ENCODE results near the gene PGM5. TPM values are rescaled to one million over a fixed set of nuclear protein-coding genes. Genes with fewer than 3 reads are reported as not detected.
"Not testable (repeated sequence)": the region's sequence is repeated elsewhere in the genome, so short reads cannot be mapped to it uniquely, and the experiment has no call there.

PGM5 gene
- total RNA-seq, 1 experiment from 2014 or later: not detected

DNA sequence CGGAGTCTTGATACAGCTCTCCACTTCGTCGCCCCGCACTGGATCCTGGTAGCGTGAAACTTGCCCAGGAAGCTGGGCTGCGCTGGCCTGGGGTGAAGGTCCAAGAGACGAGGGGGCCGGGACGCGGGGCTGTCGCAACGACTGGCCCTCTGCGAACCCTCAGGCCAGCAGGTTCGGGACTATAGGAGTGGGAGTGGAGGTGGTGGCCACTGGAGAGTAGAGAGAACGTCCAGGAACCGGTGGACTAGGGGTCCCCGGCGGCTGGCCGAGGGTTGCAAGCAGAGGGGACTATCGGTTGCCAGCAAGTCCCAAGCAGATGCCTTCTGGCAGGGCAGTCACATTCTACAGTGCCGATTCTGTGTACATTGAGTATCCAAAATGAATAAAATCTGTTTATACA lies 48.8 kb upstream of the PGM5 start:
- H3K4me1 Mint-ChIP-seq; H3K4me2 ChIP-seq (ENCODE audit: insufficient read depth, insufficient read length, low read length); H4K20me1 ChIP-seq (ENCODE audit: control insufficient read depth, insufficient read depth, insufficient read length); H3K9ac ChIP-seq (ENCODE audit: extremely low read depth, insufficient read length, low read length); H3K4me3 Mint-ChIP-seq; DNase-seq; H3K23me2 ChIP-seq (ENCODE audit: insufficient read length, low read depth, low read length, poor library complexity, severe bottlenecking); H3K9me3 Mint-ChIP-seq; H4K91ac ChIP-seq (ENCODE audit: insufficient read length, low read depth, low read length); H3K18ac ChIP-seq (ENCODE audit: insufficient read length, low read depth, low read length); H2AFZ ChIP-seq (ENCODE audit: low read length); H3K36me3 Mint-ChIP-seq (ENCODE audit: insufficient read depth in 1 of 3, low read depth in 3 of 3); H2AK5ac ChIP-seq (ENCODE audit: insufficient read length, low read length); H4K8ac ChIP-seq (replicated peaks; ENCODE audit: insufficient read length, low read depth, low read length); H2BK5ac ChIP-seq (ENCODE audit: insufficient read length, low read length); H3K79me2 ChIP-seq (ENCODE audit: insufficient read depth, low read length); H3K27ac ChIP-seq (ENCODE audit: insufficient read length, low read depth, low read length); H3K27me3 ChIP-seq (ENCODE audit: insufficient read depth, low read length); H4K5ac ChIP-seq (ENCODE audit: insufficient read length, low read depth, low read length); H3K9me3 ChIP-seq (ENCODE audit: control insufficient read depth, low read depth, low read length); H3K79me1 ChIP-seq (ENCODE audit: insufficient read depth, low read depth, low read length, poor library complexity, severe bottlenecking); H3K14ac ChIP-seq (ENCODE audit: insufficient read depth, low read length); H3K4me1 ChIP-seq (ENCODE audit: insufficient read depth, low read length); H2BK120ac ChIP-seq (ENCODE audit: low read depth, low read length, poor library complexity, severe bottlenecking); H3T11ph ChIP-seq (ENCODE audit: low read length); H2BK15ac ChIP-seq (ENCODE audit: low read depth, low read length); H3K23ac ChIP-seq (ENCODE audit: insufficient read length, low read depth, low read length); H2BK12ac ChIP-seq (ENCODE audit: insufficient read length, low read depth, low read length); H3K27ac Mint-ChIP-seq; H3K56ac ChIP-seq (ENCODE audit: insufficient read length, low read depth, low read length); H3K4ac ChIP-seq (ENCODE audit: low read depth, low read length); H2BK20ac ChIP-seq (ENCODE audit: low read depth, low read length, poor library complexity, severe bottlenecking): not testable (repeated sequence)
- H3K27me3 Mint-ChIP-seq (ENCODE audit: low read depth): peaks cover 17% of the 10 kb centered on the region
- no CpG with 5 or more reads among the region's 21 CpGs for WGBS (ENCODE audit: extremely low coverage, insufficient read length, low lambda C conversion rate)

DNA sequence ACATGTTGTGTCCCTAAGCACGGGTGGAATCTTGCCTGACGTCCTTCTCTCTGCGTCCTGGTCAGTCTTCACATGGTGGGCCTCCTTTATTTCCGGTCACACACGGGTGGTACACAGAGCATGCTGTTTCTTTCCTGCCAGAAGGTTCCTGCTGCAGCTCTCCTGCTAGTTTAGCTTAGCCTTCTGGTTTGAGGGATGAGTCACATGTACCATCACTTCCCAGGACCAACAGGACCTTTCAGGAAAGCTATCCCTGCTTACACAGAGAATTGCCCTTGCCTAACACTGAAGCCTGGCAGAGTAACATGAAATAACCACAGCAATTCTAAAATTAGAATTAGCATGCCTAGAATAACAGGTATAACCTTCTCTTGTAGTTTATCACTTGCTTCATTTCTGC lies 45.2 kb upstream of the PGM5 start:
- H3K27me3 ChIP-seq (ENCODE audit: insufficient read depth, low read length); H2BK120ac ChIP-seq (ENCODE audit: low read depth, low read length, poor library complexity, severe bottlenecking); H3K23ac ChIP-seq (ENCODE audit: insufficient read length, low read depth, low read length); H3K9ac ChIP-seq (ENCODE audit: extremely low read depth, insufficient read length, low read length); H3K4me3 Mint-ChIP-seq; DNase-seq; H2BK15ac ChIP-seq (ENCODE audit: low read depth, low read length); H3K27ac ChIP-seq (ENCODE audit: insufficient read length, low read depth, low read length); H2BK5ac ChIP-seq (ENCODE audit: insufficient read length, low read length); H3T11ph ChIP-seq (ENCODE audit: low read length); H3K4me2 ChIP-seq (ENCODE audit: insufficient read depth, insufficient read length, low read length); H3K56ac ChIP-seq (ENCODE audit: insufficient read length, low read depth, low read length); H4K20me1 ChIP-seq (ENCODE audit: control insufficient read depth, insufficient read depth, insufficient read length); H3K14ac ChIP-seq (ENCODE audit: insufficient read depth, low read length); H2BK20ac ChIP-seq (ENCODE audit: low read depth, low read length, poor library complexity, severe bottlenecking); H3K79me2 ChIP-seq (ENCODE audit: insufficient read depth, low read length); H3K4me1 ChIP-seq (ENCODE audit: insufficient read depth, low read length); H3K9me3 Mint-ChIP-seq; H4K5ac ChIP-seq (ENCODE audit: insufficient read length, low read depth, low read length); H3K27ac Mint-ChIP-seq; H4K8ac ChIP-seq (replicated peaks; ENCODE audit: insufficient read length, low read depth, low read length); H3K4me1 Mint-ChIP-seq; H3K4ac ChIP-seq (ENCODE audit: low read depth, low read length); H3K36me3 Mint-ChIP-seq (ENCODE audit: insufficient read depth in 1 of 3, low read depth in 3 of 3); H3K18ac ChIP-seq (ENCODE audit: insufficient read length, low read depth, low read length); H2AFZ ChIP-seq (ENCODE audit: low read length); H4K91ac ChIP-seq (ENCODE audit: insufficient read length, low read depth, low read length); H3K9me3 ChIP-seq (ENCODE audit: control insufficient read depth, low read depth, low read length); H3K23me2 ChIP-seq (ENCODE audit: insufficient read length, low read depth, low read length, poor library complexity, severe bottlenecking); H2BK12ac ChIP-seq (ENCODE audit: insufficient read length, low read depth, low read length); H3K27me3 Mint-ChIP-seq (ENCODE audit: low read depth); H2AK5ac ChIP-seq (ENCODE audit: insufficient read length, low read length); H3K79me1 ChIP-seq (ENCODE audit: insufficient read depth, low read depth, low read length, poor library complexity, severe bottlenecking): not testable (repeated sequence)
- WGBS (ENCODE audit: extremely low coverage, insufficient read length, low lambda C conversion rate): no CpG with 5 or more reads among the region's 5 CpGs
